AG04450 (cell line): Measurements from ENCODE around the gene GPC3. TPM values are rescaled to one million over a fixed set of nuclear protein-coding genes. Genes with fewer than 3 reads are reported as not detected.

ENCODE experiments used
- CTCF ChIA-PET: fragments of 300-600, 350-600 bp; formaldehyde crosslinking; extraction: SDS; loops from one replicate; lab custom pipeline; 2022; ENCODE audit warnings: antibody characterized with exemption, inconsistent platforms; lab: Charles Lee
- POLR2A ChIA-PET: fragments of 350-600 bp; formaldehyde crosslinking; extraction: SDS; loops from one replicate; lab custom pipeline; 2021; ENCODE audit warnings: antibody characterized with exemption, inconsistent platforms; lab: Yijun Ruan, JAX
- DNase-seq: peaks from one replicate; pipeline ENCODE4 v3.0.0-alpha.2; 2011; ENCODE audit warnings: low read depth, low spot score
- H3K27ac ChIP-seq: one replicate; pipeline ENCODE4 v1.5.1; 2012; ENCODE audit warnings: low read depth, low read length, control low read depth
- H3K27me3 ChIP-seq: one replicate; pipeline ENCODE4 v1.6.0; 2012; ENCODE audit warnings: low read length; ENCODE audit not compliant: control insufficient read depth, insufficient read depth
- H3K4me3 ChIP-seq: 2 replicates; pipeline ENCODE4 v1.5.1; 2011; ENCODE audit warnings: mild to moderate bottlenecking, low read depth, low read length, control low read depth
- H3K9me3 ChIP-seq: 2 replicates; pipeline ENCODE4 v1.5.1; 2012; ENCODE audit warnings: low read length; ENCODE audit not compliant: control insufficient read depth, insufficient read depth
- CTCF ChIP-seq: IDR thresholded peaks from 2 replicates; pipeline ENCODE4 v1.5.1; 2011; ENCODE audit warnings: low read depth, low read length, control low read depth, inconsistent platforms
- polyA plus RNA-seq: library from polyadenylated mRNA; depleted of rRNA; stranded (reverse); fragments of >200 nt; gene quantifications from 2 replicates; pipeline ENCODE4 v1.2.3, GENCODE V29; 2011

Gene GPC3
- polyA plus RNA-seq, 1 experiment = not detected

GRCh38 chrX:133698298-133698697 lies 287.1 kb downstream of the GPC3 start:
- no peaks in the 10 kb centered on the region for H3K9me3 ChIP-seq
- H3K27me3 ChIP-seq = no peaks in the 10 kb centered on the region
- ChIA-PET POLR2A (no interaction called here), CTCF (interaction anchor here (0.6 to 3.7 kb wide), 13 partner anchors 9 to 328 kb away, joined by 3 to 29 read pairs (median 7); no protein-coding TSS in a partner anchor)
- DNase-seq = peak; percentile 4
- H3K4me3 ChIP-seq = no peak overlapping the region
- no peak overlapping the region for H3K27ac ChIP-seq
- TF ChIP-seq CTCF = peak; percentile 33

- DNase-seq = no peak
- no peaks in the 10 kb centered on the region for H3K9me3 ChIP-seq
- no peak overlapping the region for H3K27ac ChIP-seq
- no peak for TF ChIP-seq CTCF
- POLR2A ChIA-PET = no interaction called here
- CTCF ChIA-PET = interaction anchor here (0.6 to 3.7 kb wide), 14 partner anchors 8 to 329 kb away, joined by 3 to 29 read pairs (median 6); no protein-coding TSS in a partner anchor
- H3K4me3 ChIP-seq = no peak overlapping the region
- H3K27me3 ChIP-seq = no peaks in the 10 kb centered on the region
These were observed 287.7 kb downstream of the GPC3 start for GRCh38 chrX:133697656-133698055.

DNA sequence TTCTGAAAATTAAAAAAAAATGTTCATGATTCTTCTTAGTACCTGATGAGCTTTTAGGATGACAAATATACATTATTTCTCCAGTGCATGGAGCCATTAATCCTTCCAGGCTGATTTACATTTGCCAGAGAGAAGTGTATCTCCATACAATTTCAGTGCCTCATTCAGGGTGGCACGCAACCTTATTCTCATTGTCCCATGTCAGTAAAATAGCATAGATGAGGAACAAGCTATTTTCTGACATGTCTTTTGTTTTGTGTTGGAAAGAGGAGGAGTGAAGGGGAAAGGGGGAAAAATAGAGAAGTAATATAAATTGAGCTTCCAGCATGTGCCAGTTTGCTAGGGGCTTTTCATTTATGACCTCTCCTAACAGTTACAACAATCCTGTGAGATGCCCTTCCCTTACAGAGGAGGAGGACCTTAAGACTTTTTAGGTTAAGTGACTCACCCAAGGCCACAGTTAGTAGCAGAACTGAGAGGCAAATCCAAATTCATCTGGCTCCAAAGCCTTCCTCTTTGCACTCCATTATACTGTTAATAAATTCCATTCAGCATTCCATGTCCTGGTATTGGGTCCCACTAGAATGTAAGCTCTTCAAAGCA lies 295.3 kb downstream of the GPC3 start:
- TF ChIP-seq CTCF = no peak
- no peak overlapping the region for H3K4me3 ChIP-seq
- no peak for DNase-seq
- no peaks in the 10 kb centered on the region for H3K27me3 ChIP-seq
- H3K27ac ChIP-seq = no peak overlapping the region
- ChIA-PET POLR2A (no interaction called here), CTCF (interaction anchor here (1.6 kb wide), 1 partner anchor 9 kb away, joined by 7 read pairs; no protein-coding TSS in a partner anchor)
- no peaks in the 10 kb centered on the region for H3K9me3 ChIP-seq

- H3K4me3 ChIP-seq = no peak overlapping the region
- no peaks in the 10 kb centered on the region for H3K9me3 ChIP-seq
- DNase-seq = no peak
- ChIA-PET CTCF (interaction anchor here (0.6 kb wide), 1 partner anchor 18 kb away, joined by 3 read pairs; no protein-coding TSS in a partner anchor), POLR2A (no interaction called here)
- no peak for TF ChIP-seq CTCF
- no peaks in the 10 kb centered on the region for H3K27me3 ChIP-seq
- H3K27ac ChIP-seq = no peak overlapping the region
These were observed 299.6 kb downstream of the GPC3 start for GRCh38 chrX:133685822-133686221.

GRCh38 chrX:133681897-133682296 lies 303.5 kb downstream of the GPC3 start:
- no peak for TF ChIP-seq CTCF
- Histone ChIP-seq H3K27me3 (no peaks in the 10 kb centered on the region), H3K9me3 (no peaks in the 10 kb centered on the region), H3K4me3 (no peak overlapping the region), H3K27ac (no peak overlapping the region)
- DNase-seq = no peak
- ChIA-PET CTCF (interaction anchor here (2.0 kb wide), 1 partner anchor 11 kb away, joined by 6 read pairs; no protein-coding TSS in a partner anchor), POLR2A (no interaction called here)
